A549 (cell line): Measurements from ENCODE around the gene SLC25A39. TPM values are rescaled to one million over a fixed set of nuclear protein-coding genes. Genes with fewer than 3 reads are reported as not detected.

Experiments
- ATAC-seq, 2 experiments: fragments of 200-7000 bp in 1 of 2; fragments of >200 bp in 1 of 2; cut with Nextera tagmentation in 1 of 2; cut with Tn5 transposase in 1 of 2; 3 replicates each; pipeline versions ENCODE4 v1.8.0 to v1.9.1; 2018 to 2020; ENCODE audit warnings: mild to moderate bottlenecking in 1 of 2, moderate library complexity in 1 of 2
- CTCF ChIA-PET: fragments of 300-600 bp; sonication (Branson Sonifier 250); formaldehyde crosslinking; extraction: SDS; loops from one replicate; lab custom pipeline; 2021; ENCODE audit warnings: antibody characterized with exemption, inconsistent platforms; lab: Yijun Ruan, JAX
- POLR2A ChIA-PET: fragments of 350-600 bp; formaldehyde crosslinking; extraction: SDS; loops from one replicate; lab custom pipeline; 2021; ENCODE audit warnings: antibody characterized with exemption, inconsistent platforms; lab: Yijun Ruan, JAX
- DNase-seq, 2 experiments: peaks; one replicate each; pipeline versions ENCODE4 v3.0.0 to v3.0.0-alpha.2; 2011 to 2016; ENCODE audit warnings: low read depth in 1 of 2, low spot score in 1 of 2
- FAIRE-seq: peaks from 2 replicates; lab custom pipeline; 2011; peaks lifted over from hg19 to GRCh38; lab: Jason Lieb, UNC
- H3K27ac ChIP-seq, 2 experiments: fragments of >200 bp; sonication (Bioruptor Twin); formaldehyde crosslinking; 3 replicates each; pipeline ENCODE4 v1.5.1; 2016 to 2017
- H3K4me1 ChIP-seq: fragments of >200 bp; sonication (Bioruptor Twin); formaldehyde crosslinking; 3 replicates; pipeline ENCODE4 v1.6.1; 2016
- H3K4me2 ChIP-seq: fragments of >200 bp; sonication (Bioruptor Twin); formaldehyde crosslinking; 3 replicates; pipeline ENCODE4 v1.6.1; 2016
- H3K4me3 ChIP-seq: fragments of >200 bp; sonication (Bioruptor Twin); formaldehyde crosslinking; 3 replicates; pipeline ENCODE4 v1.5.1; 2016
- H3K9me3 ChIP-seq: fragments of >200 bp; sonication (Bioruptor Twin); formaldehyde crosslinking; 3 replicates; pipeline ENCODE4 v1.6.1; 2016
- CBX2 ChIP-seq: fragments of 200-600 bp; sonication (generic); IDR thresholded peaks from 2 replicates; pipeline ENCODE4 v1.6.1; 2016; ENCODE audit warnings: low read depth, mild to moderate bottlenecking, borderline replicate concordance
- CTCF ChIP-seq: fragments of >200 bp; sonication (Bioruptor Twin); formaldehyde crosslinking; IDR thresholded peaks from 3 replicates; pipeline ENCODE4 v1.5.1; 2016
- E2F6 ChIP-seq: IDR thresholded peaks from 2 replicates; pipeline ENCODE4 v1.6.1; 2012; ENCODE audit warnings: low read depth, borderline replicate concordance
- ELK1 ChIP-seq: fragments of 150-350 bp; IDR thresholded peaks from 2 replicates; pipeline ENCODE4 v1.6.1; 2014; ENCODE audit warnings: low read depth, mild to moderate bottlenecking, low read length
- HMGXB4 ChIP-seq: fragments of 250-450 bp; sonication (Bioruptor Pico); IDR thresholded peaks from 2 replicates; pipeline ENCODE4 v1.5.0; 2021; ENCODE audit warnings: mild to moderate bottlenecking, moderate library complexity, borderline replicate concordance
- HOXA7 ChIP-seq: fragments of 250-450 bp; sonication (Bioruptor Pico); IDR thresholded peaks from 2 replicates; pipeline ENCODE4 v1.5.0; 2020; ENCODE audit warnings: mild to moderate bottlenecking, moderate library complexity
- JUN ChIP-seq, 2 experiments: fragments of >200 bp; sonication (Bioruptor Twin); formaldehyde crosslinking; IDR thresholded peaks; 2 replicates in 1 of 2; 3 replicates in 1 of 2; pipeline ENCODE4 v1.6.1; 2016 to 2017
- MAX ChIP-seq: IDR thresholded peaks from 2 replicates; pipeline ENCODE4 v1.6.1; 2012
- NR3C1 ChIP-seq: fragments of >200 bp; sonication (Bioruptor Twin); formaldehyde crosslinking; IDR thresholded peaks from 3 replicates; pipeline ENCODE4 v1.6.1; 2017
- PHF8 ChIP-seq: fragments of 200-600 bp; sonication (generic); IDR thresholded peaks from 2 replicates; pipeline ENCODE4 v1.6.1; 2016; ENCODE audit warnings: low read depth, mild to moderate bottlenecking, antibody characterized with exemption, moderate library complexity, borderline replicate concordance
- RAD21 ChIP-seq, 2 experiments: fragments of >200 bp in 1 of 2; sonication (Bioruptor Twin) in 1 of 2; formaldehyde crosslinking in 1 of 2; IDR thresholded peaks in 1 of 2; conservative IDR thresholded peaks in 1 of 2; 2 replicates in 1 of 2; 3 replicates in 1 of 2; pipeline ENCODE4 v1.6.1; 2012 to 2018; ENCODE audit warnings: inconsistent platforms in 1 of 2
- SMC3 ChIP-seq: fragments of >200 bp; sonication (Bioruptor Twin); formaldehyde crosslinking; IDR thresholded peaks from 3 replicates; pipeline ENCODE4 v1.6.1; 2018; ENCODE audit warnings: inconsistent platforms
- SREBF2 ChIP-seq: fragments of 450-650 bp; IDR thresholded peaks from 2 replicates; pipeline ENCODE4 v1.6.1; 2014; ENCODE audit warnings: mild to moderate bottlenecking, moderate library complexity
- ZC3H11A ChIP-seq: fragments of 450-650 bp; IDR thresholded peaks from 2 replicates; pipeline ENCODE4 v1.6.1; 2014; ENCODE audit warnings: antibody characterized with exemption, mild to moderate bottlenecking
- WGBS: methylation state at CpG from one replicate; pipeline ENCODE4 v1.1.6; 2017; ENCODE audit errors: missing lambda C conversion rate; 5-methylcytosine and 5-hydroxymethylcytosine counted together
- polyA plus RNA-seq, 4 experiments: library from polyadenylated mRNA; depleted of rRNA in 3 of 4; stranded (reverse); fragments of >200 nt; fragmentation: RNase III in 1 of 4; extraction: RNeasy Plus Mini Kit Qiagen cat#74134 plus additional on column Dnase treatment in 1 of 4; gene quantifications; 2 replicates in 3 of 4; 3 replicates in 1 of 4; pipeline ENCODE4 v1.2.3, GENCODE V29; 2011 to 2017

The SLC25A39 gene
- polyA plus RNA-seq, 2 of the 4 experiments (the other 2 are of a cell fraction) = 80.9 to 154 TPM

GRCh38 chr17:44351464-44351863 is 26.8 kb upstream of the SLC25A39 start (continued):
- TF ChIP-seq ELK1 = no peak

- ChIA-PET POLR2A (interaction anchor here (1.6 kb wide), 1 partner anchor 129 kb away, joined by 3 read pairs; no protein-coding TSS in a partner anchor), CTCF (interaction anchor here (0.5 to 17.9 kb wide), 44 partner anchors 9 to 585 kb away, joined by 3 to 327 read pairs (median 4); partner anchors contain the start of genes FAM171A2 and SLC25A39)
- ATAC-seq (peak; percentile 78 to 92), DNase-seq (peak; percentile 73 to 96), FAIRE-seq (peak; percentile 28)
- peaks cover 6% of the 10 kb centered on the region for H3K4me1 ChIP-seq
- H3K9me3 ChIP-seq = no peaks in the 10 kb centered on the region
- H3K4me3 ChIP-seq = no peak overlapping the region
- WGBS = 35% methylated on average over 4 of the region's 6 CpGs
- no peak overlapping the region for H3K4me2 ChIP-seq
- TF ChIP-seq MAX (no peak), RAD21 (conservative IDR thresholded peaks at IDR 0.05 in 1 of 2, IDR thresholded peaks at IDR 0.05 in 1 of 2) (peak; percentile 75 to 85), CTCF (peak; percentile 81), JUN (IDR thresholded peaks at IDR 0.05) (no peak), SMC3 (peak; percentile 71)
- H3K27ac ChIP-seq = no peak overlapping the region
Measured at GRCh38 chr17:44350733-44351226, 26.2 kb upstream of the SLC25A39 start.

GRCh38 chr17:44349553-44350070 is 25.0 kb upstream of the SLC25A39 start:
- no peak for TF ChIP-seq HOXA7 (CRISPR knock-in tag)
- TF ChIP-seq CBX2 = no peak
- no peak for TF ChIP-seq SMC3
- no peak for TF ChIP-seq E2F6
- TF ChIP-seq SREBF2 = no peak
- TF ChIP-seq PHF8 = no peak
- no peak for TF ChIP-seq HMGXB4 (CRISPR knock-in tag)
- no peak for TF ChIP-seq JUN (IDR thresholded peaks at IDR 0.05)
- no peak for TF ChIP-seq NR3C1
- TF ChIP-seq MAX = no peak
- TF ChIP-seq ZC3H11A = no peak
- TF ChIP-seq RAD21 (conservative IDR thresholded peaks at IDR 0.05 in 1 of 2, IDR thresholded peaks at IDR 0.05 in 1 of 2) = no peak
- TF ChIP-seq, all 56 proteins: peak for 0
- DNase-seq (no peak), FAIRE-seq (no peak), ATAC-seq (no peak)
- H3K27ac ChIP-seq = no peak overlapping the region
- ChIA-PET POLR2A (no interaction called here), CTCF (interaction anchor here (0.6 to 17.9 kb wide), 27 partner anchors 8 to 311 kb away, joined by 3 to 327 read pairs (median 4); partner anchors contain the start of genes FAM171A2 and SLC25A39)
- peaks cover 6% of the 10 kb centered on the region for H3K4me1 ChIP-seq
- H3K4me2 ChIP-seq = no peak overlapping the region
- WGBS = 93% methylated on average over 7 of the region's 12 CpGs
- no peak overlapping the region for H3K4me3 ChIP-seq
- H3K9me3 ChIP-seq = no peaks in the 10 kb centered on the region
